Left colon (tissue), 2 donors: ENCODE results near the gene CLSTN2. TPM values are rescaled to one million over a fixed set of nuclear protein-coding genes. Genes with fewer than 3 reads are reported as not detected.

Source experiments
- ATAC-seq: fragments of 200-7000 bp; cut with Tn5 transposase; one replicate; pipeline ENCODE4 v1.9.1; 2020; ENCODE audit warnings: mild to moderate bottlenecking, moderate library complexity
- DNase-seq, 2 donors: peaks; one replicate each; pipeline ENCODE4 v3.0.0-alpha.2; 2020
- intact Hi-C, 2 donors: fragments of 100-400 bp; cut with DNase I in 1 of 2; cut with micrococcal nuclease in 1 of 2; formaldehyde crosslinking; loops; one replicate each; pipeline versions ENCODE4 v1.11.2 to v1.14.0; 2022; cut with DNase I, micrococcal nuclease
- total RNA-seq, 2 donors: library from RNA; stranded (reverse); fragmentation: NEBNext Ultra II Directional; extraction: Animal tissue kit (Norgen Biotek cat#: 25700); gene quantifications; one replicate each; pipeline ENCODE4 v1.2.1, GENCODE V29; 2021
- donor health status: DM: no; HTN: no; CAD: no.
- donor health status: DM: yes; HTN: yes; CAD: no.

Gene CLSTN2
- total RNA-seq, 2 donors from 2014 or later = 0.98 to 2.4 TPM

DNA sequence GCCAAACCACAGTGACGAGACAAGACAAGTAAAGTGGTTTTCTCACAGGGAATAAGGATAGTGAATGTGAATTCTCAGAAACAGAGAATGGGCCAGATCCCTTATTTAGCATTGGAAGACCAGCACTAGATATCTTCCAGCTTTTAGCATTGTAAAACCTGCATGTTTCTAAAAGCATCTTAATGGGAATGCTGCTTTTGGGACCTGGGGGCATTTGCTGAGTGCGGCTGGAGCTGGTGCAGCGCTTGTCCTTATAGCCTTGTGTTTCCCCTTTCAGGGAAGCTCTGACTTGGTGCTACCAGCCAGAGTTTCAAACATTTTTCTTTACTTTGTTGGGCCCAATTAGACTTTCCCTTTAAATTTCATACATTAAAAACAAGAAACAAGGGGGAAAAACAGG is 52.9 kb downstream of the CLSTN2 start:
- intact Hi-C loops = no loop called here
- ATAC-seq (no peak), DNase-seq (no peak)

- no peak for DNase-seq
- ATAC-seq = no peak
- intact Hi-C loops = no loop called here
These were observed 53.6 kb downstream of the CLSTN2 start for GRCh38 chr3:139988472-139989156.

GRCh38 chr3:139994891-139995290 is 59.9 kb downstream of the CLSTN2 start:
- DNase-seq (no peak), ATAC-seq (no peak)
- intact Hi-C loops = no loop called here

GRCh38 chr3:140004271-140004670 is 69.3 kb downstream of the CLSTN2 start:
- ATAC-seq = no peak
- intact Hi-C loops = no loop called here
- DNase-seq = no peak

DNA sequence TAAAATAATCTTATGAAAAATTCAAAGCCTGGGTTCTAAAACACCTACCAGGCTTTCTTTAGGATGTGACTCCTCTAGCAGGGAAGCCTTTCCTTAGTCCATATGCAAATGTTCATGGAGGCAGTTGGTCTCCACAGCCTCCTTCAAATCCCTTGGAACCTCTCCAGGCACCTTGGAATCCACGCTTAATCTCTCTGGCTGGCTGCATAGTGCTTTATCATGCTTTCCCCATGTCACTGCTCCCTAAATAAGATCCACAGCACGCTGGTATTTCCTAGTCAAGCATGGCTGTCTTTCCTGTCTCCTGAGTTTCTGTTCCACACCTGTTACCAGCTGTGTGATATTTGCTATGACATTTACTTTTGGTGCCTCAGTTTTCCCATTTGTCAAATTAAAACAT is 71.3 kb downstream of the CLSTN2 start:
- ATAC-seq (no peak), DNase-seq (no peak)
- intact Hi-C loops = no loop called here

GRCh38 chr3:140007081-140007480 is 72.1 kb downstream of the CLSTN2 start:
- intact Hi-C loops = no loop called here
- ATAC-seq (no peak), DNase-seq (no peak)

GRCh38 chr3:140007911-140008869 is 73.2 kb downstream of the CLSTN2 start:
- intact Hi-C loops = no loop called here
- ATAC-seq (no peak), DNase-seq (no peak)

DNA sequence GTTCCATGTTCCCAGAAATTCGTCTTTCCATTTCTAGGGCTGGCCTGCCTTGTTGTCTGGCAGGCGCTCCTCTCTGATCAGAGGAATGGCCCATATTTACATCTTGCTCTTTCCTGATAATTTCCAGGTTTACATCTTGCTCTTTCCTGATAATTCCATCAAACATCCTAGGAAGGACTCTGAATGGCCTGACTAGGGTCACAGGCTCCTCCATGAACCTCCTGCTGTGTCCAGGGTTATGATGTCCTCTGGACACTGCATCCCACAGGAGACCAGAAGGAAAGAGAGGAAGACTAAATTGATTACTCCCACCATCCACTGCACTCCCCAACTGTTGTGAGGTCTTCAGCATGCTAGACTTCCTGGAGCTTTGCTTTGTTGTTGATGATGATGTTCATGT is 75.4 kb downstream of the CLSTN2 start:
- intact Hi-C loops = no loop called here
- DNase-seq (no peak), ATAC-seq (no peak)

- DNase-seq (no peak), ATAC-seq (no peak)
- intact Hi-C loops = no loop called here
These were observed 76.1 kb downstream of the CLSTN2 start for GRCh38 chr3:140011086-140011485.

GRCh38 chr3:140011611-140012277 is 76.8 kb downstream of the CLSTN2 start:
- no peak for DNase-seq
- intact Hi-C loops = no loop called here
- ATAC-seq = no peak

GRCh38 chr3:140013220-140013619 is 78.2 kb downstream of the CLSTN2 start:
- intact Hi-C loops = no loop called here
- ATAC-seq (no peak), DNase-seq (no peak)

- DNase-seq = no peak
- intact Hi-C loops = no loop called here
These were observed 80.0 kb downstream of the CLSTN2 start for GRCh38 chr3:140014831-140015495.

GRCh38 chr3:140015741-140016140 is 80.8 kb downstream of the CLSTN2 start:
- DNase-seq (no peak), ATAC-seq (no peak)
- intact Hi-C loops = no loop called here

More at GRCh38 chr3:140014831-140015495, 80.0 kb downstream of the CLSTN2 start:
- no peak for ATAC-seq

DNA sequence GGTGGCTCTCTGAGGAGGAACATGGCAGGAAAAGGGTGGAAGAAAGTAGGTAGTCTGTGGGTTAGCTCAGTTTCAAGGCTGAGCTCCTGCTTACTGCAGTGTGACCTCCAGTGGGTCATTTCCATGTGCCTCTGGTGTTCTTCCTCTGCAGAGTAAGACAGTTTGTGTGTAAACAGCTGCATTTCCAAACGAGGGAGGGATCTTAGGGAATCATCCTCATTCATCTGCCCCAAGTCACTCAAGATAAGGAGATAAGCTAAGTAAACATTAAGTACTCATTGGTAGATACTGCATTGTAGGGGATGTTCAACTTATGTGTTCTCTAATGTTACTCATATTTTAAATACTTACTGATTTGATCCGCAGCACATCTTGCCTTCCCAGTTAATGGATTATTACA is 83.6 kb downstream of the CLSTN2 start:
- intact Hi-C loops = no loop called here
- ATAC-seq (no peak), DNase-seq (no peak)

DNA sequence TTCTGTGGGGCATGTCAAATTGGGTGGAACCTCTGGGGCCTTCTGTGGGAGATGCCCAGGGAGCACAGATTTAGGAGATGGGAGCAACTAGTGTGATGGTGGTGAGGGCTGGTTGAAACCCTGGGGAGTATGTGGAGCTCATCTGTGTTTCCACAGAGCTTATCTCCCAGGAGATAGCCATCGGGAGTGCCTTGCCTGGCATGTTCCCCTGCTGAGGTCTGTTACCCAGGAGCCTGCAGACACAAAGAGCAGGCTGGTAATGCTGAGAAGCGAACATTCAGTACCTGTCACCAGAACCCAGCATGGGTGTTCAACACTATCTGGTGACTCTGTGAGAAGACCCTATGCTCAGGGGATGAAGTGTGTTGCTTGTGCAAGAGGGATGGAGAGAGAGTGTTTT is 85.0 kb downstream of the CLSTN2 start:
- intact Hi-C loops = no loop called here
- ATAC-seq (no peak), DNase-seq (no peak)

GRCh38 chr3:140020541-140020940 is 85.6 kb downstream of the CLSTN2 start:
- intact Hi-C loops = no loop called here
- ATAC-seq (no peak), DNase-seq (no peak)

- ATAC-seq (no peak), DNase-seq (no peak)
- intact Hi-C loops = no loop called here
These were observed 86.3 kb downstream of the CLSTN2 start for GRCh38 chr3:140021269-140021668.

GRCh38 chr3:140022066-140022770 is 87.2 kb downstream of the CLSTN2 start:
- ATAC-seq (no peak), DNase-seq (no peak)
- intact Hi-C loops = no loop called here
